Heart left ventricle (tissue), 13 donors: ENCODE results near the gene SNAP47.

Experiments
- CTCF ChIP-seq, 12 donors: fragments of 200-600 bp; sonication (generic) in 4 of 12; IDR thresholded peaks; one replicate each; pipeline versions ENCODE4 v1.5.0 to v1.8.0; 2018 to 2022; ENCODE audit warnings: antibody characterized with exemption in 12 of 12, mild to moderate bottlenecking in 5 of 12
- POLR2A ChIP-seq, 2 donors: fragments of 450-650 bp; IDR thresholded peaks; one replicate each; pipeline ENCODE4 v1.6.1; 2017; ENCODE audit warnings: antibody characterized with exemption in 2 of 2, mild to moderate bottlenecking in 2 of 2, moderate library complexity in 2 of 2
- donor health status: ischemic (EF 13 %, LVEDD 7.1; RV severe dilation, severe dysfunction).
- donor health status: DM: no; HTN: yes; CAD: no.
- donor health status: DM: no; HTN: no; CAD: no.
- donor health status: ischemic (EF 25% LVEDD 6.9; RV normal size, moderate dysfunction).
- donor health status: ischemic (EF 25% LVEDD 5.7; RV mildly dilated, moderate dysfunction).
- donor health status: ischemic (EF 35%, LVEDD 5.7; RV mildly dilated, moderate dysfunction).
- donor health status: nonischemic (EF 11% LVEDD 7.7; RV severe dilation, severe dysfunction).
- donor health status: DM: yes; HTN: yes; CAD: no.
- donor health status: PGD.
- donor health status: ischemic (EF 29% LVEDD 5.4; RV normal size, mild dysfunction).
- donor health status: nonischemic (EF 23%, LVEDD 6.1; RV moderate dilation, normal function).

GRCh38 chr1:227718932-227719331, 16.3 kb upstream of the SNAP47 start:
- no peak for TF ChIP-seq POLR2A (IDR thresholded peaks at IDR 0.05)
- TF ChIP-seq CTCF (IDR thresholded peaks at IDR 0.05) = no peak
